ENCODE results near the gene SEC14L2.

DNA sequence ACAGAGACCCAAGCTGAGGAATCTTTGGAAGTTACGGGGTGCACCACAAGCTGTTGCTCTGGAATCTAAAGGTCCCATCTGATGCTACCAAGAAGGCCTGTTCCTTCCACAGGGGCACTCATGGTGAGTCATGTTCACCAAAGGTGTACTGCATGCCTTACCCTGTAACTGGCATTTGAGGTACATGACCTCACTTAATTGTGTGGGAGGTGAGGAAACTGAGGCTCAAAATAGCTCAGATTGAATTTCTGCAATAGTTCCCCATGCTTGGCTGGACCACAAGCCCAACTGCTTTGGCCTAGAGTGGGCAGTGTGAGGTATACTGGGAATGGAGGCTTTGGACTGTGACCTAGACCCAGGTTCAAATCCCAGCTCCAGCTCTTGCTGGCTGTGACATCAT, 37.0 kb downstream of the SEC14L2 start:
- TF ChIP-seq, protein P1, sequence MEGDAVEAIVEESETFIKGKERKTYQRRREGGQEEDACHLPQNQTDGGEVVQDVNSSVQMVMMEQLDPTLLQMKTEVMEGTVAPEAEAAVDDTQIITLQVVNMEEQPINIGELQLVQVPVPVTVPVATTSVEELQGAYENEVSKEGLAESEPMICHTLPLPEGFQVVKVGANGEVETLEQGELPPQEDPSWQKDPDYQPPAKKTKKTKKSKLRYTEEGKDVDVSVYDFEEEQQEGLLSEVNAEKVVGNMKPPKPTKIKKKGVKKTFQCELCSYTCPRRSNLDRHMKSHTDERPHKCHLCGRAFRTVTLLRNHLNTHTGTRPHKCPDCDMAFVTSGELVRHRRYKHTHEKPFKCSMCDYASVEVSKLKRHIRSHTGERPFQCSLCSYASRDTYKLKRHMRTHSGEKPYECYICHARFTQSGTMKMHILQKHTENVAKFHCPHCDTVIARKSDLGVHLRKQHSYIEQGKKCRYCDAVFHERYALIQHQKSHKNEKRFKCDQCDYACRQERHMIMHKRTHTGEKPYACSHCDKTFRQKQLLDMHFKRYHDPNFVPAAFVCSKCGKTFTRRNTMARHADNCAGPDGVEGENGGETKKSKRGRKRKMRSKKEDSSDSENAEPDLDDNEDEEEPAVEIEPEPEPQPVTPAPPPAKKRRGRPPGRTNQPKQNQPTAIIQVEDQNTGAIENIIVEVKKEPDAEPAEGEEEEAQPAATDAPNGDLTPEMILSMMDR (IDR thresholded peaks at IDR 0.05): no peak
- no peak for TF ChIP-seq POLR2AphosphoS5 (IDR thresholded peaks at IDR 0.05)
- no peak for TF ChIP-seq POLR2A (IDR thresholded peaks at IDR 0.05)
- no peak for TF ChIP-seq EP300 (IDR thresholded peaks at IDR 0.05)

Measured in sigmoid colon (tissue), 4 donors.